HG03039 (cell line): ENCODE measurements around the gene CIAO3.
"Not testable (repeated sequence)": the region's sequence is repeated elsewhere in the genome, so short reads cannot be mapped to it uniquely, and the experiment has no call there.

ENCODE experiments used
- ATAC-seq: cut with Tn5 transposase; IDR thresholded peaks from one replicate; pipeline ENCODE4 v1.9.1; 2021; ENCODE audit warnings: mild to moderate bottlenecking, moderate library complexity; ENCODE audit not compliant: unreplicated experiment

The CIAO3 gene

GRCh38 chr16:760545-761343 is 19.9 kb upstream of the CIAO3 start, which contains the start of gene MSLN:
TSS of gene MSLN (plus strand) at chr16:760734. CDS start at chr16:762681, 1,947 bp downstream.
- ATAC-seq, result no peak

- ATAC-seq, result no peak
Measured at GRCh38 chr16:760065-760464, 19.3 kb upstream of the CIAO3 start.

GRCh38 chr16:759110-759910 is 18.5 kb upstream of the CIAO3 start:
- no peak for ATAC-seq

GRCh38 chr16:756428-756827 is 15.6 kb upstream of the CIAO3 start:
- no peak for ATAC-seq

GRCh38 chr16:754656-755055 is 13.9 kb upstream of the CIAO3 start:
- no peak for ATAC-seq

GRCh38 chr16:754121-754607 is 13.4 kb upstream of the CIAO3 start:
- ATAC-seq, result not testable (repeated sequence)

- no peak for ATAC-seq
Measured at GRCh38 chr16:752007-752312, 11.2 kb upstream of the CIAO3 start.

GRCh38 chr16:751152-752006 is 10.6 kb upstream of the CIAO3 start:
- ATAC-seq, result no peak

GRCh38 chr16:750485-750884 is 9.7 kb upstream of the CIAO3 start:
- no peak for ATAC-seq

- ATAC-seq, result no peak
Measured at GRCh38 chr16:749010-749409, 8.2 kb upstream of the CIAO3 start.

- no peak for ATAC-seq
Measured at GRCh38 chr16:747978-748746, 7.4 kb upstream of the CIAO3 start.

GRCh38 chr16:746637-747036 is 5.8 kb upstream of the CIAO3 start:
- ATAC-seq, result no peak

GRCh38 chr16:745739-746138 is 4.9 kb upstream of the CIAO3 start:
- no peak for ATAC-seq

GRCh38 chr16:743794-744500 is 3.1 kb upstream of the CIAO3 start:
- no peak for ATAC-seq

- not testable (repeated sequence) for ATAC-seq
Measured at GRCh38 chr16:742894-743293, 2.1 kb upstream of the CIAO3 start.

- ATAC-seq, result no peak
Measured at GRCh38 chr16:741986-742629, 1.3 kb upstream of the CIAO3 start.

GRCh38 chr16:740459-740763 is 386 bp downstream of the CIAO3 start:
- ATAC-seq, result no peak

GRCh38 chr16:739560-740458 is 988 bp downstream of the CIAO3 start:
- ATAC-seq, result no peak
